Vein endothelial cell (primary cell): ENCODE measurements around the gene FOXI1. TPM values are rescaled to one million over a fixed set of nuclear protein-coding genes. Genes with fewer than 3 reads are reported as not detected.

ENCODE experiments used
- total RNA-seq: library from RNA; depleted of rRNA; stranded (reverse); fragments of >200 nt; gene quantifications from 2 replicates; pipeline ENCODE4 v1.2.3, GENCODE V29; 2012

The FOXI1 gene
- under 0.01 TPM in 1 of 2 replicates, not detected in the other for total RNA-seq

DNA sequence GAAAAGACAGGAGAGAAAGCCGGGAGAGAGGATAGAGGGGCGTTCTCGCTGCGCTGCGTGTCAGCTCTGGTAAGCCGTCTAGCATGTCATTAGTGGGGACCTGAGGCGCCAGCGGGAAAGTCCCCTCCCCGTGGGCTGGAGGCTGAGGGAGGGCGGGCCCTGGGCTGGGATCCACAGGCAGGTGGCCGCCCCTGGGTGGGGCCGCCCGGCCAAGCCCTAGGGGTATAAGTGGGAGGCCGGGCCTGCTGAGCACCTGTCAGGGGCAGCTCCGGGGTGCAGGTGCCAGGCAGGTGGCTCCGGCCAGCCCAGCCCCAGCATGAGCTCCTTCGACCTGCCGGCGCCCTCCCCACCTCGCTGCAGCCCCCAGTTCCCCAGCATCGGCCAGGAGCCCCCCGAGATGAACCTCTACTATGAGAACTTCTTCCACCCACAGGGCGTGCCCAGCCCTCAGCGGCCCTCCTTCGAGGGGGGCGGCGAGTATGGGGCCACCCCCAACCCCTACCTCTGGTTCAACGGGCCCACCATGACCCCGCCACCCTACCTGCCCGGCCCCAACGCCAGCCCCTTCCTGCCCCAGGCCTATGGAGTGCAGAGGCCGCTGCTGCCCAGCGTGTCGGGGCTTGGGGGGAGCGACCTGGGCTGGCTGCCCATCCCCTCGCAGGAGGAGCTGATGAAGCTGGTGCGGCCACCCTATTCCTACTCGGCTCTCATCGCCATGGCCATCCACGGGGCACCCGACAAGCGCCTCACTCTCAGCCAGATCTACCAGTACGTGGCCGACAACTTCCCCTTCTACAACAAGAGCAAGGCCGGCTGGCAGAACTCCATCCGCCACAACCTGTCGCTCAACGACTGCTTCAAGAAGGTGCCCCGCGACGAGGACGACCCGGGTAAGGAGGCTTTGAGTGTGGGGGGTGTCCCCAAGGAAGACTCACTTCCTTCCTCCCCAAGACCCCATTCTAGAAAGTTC is at the start of gene FOXI1:
Gene FOXI1 (plus strand): TSS at position 256 of the 970 bp plus-strand sequence. CDS start 61 bp downstream, at position 317.

Other genes starting within 250 kb of the FOXI1 start
- 26.1 and 52.3 TPM in 2 replicates for gene INSYN2B, start 125.4 kb upstream of the FOXI1 start, total RNA-seq
- gene C5orf58, start 127.1 kb downstream of the FOXI1 start, total RNA-seq, result not detected in 2 replicates
- 2.2 TPM in 1 of 2 replicates, not detected in the other for gene LCP2, start 191.9 kb downstream of the FOXI1 start, total RNA-seq